Lower leg skin (tissue), 4 donors: ENCODE measurements around the gene TK2. TPM values are rescaled to one million over a fixed set of nuclear protein-coding genes. Genes with fewer than 3 reads are reported as not detected.
"Not testable (repeated sequence)": the region's sequence is repeated elsewhere in the genome, so short reads cannot be mapped to it uniquely, and the experiment has no call there.

Experiments used
- DNase-seq, 2 donors: peaks; one replicate each; pipeline ENCODE4 v3.0.0-alpha.2; 2019; ENCODE audit warnings: low spot score in 2 of 2
- H3K4me3 ChIP-seq: fragments of 200-600 bp; sonication (generic); 2 replicates; pipeline ENCODE4 v1.5.1; 2017; ENCODE audit warnings: mild to moderate bottlenecking, low read depth; ENCODE audit not compliant: poor library complexity, severe bottlenecking
- CTCF ChIP-seq, 3 donors: fragments of 450-650 bp; IDR thresholded peaks; one replicate each; pipeline ENCODE4 v1.5.1; 2016; ENCODE audit warnings: antibody characterized with exemption in 3 of 3, mild to moderate bottlenecking in 3 of 3, moderate library complexity in 2 of 3
- POLR2A ChIP-seq, 2 donors: fragments of 450-650 bp; IDR thresholded peaks; one replicate each; pipeline ENCODE4 v1.6.1; 2016 to 2017; ENCODE audit warnings: antibody characterized with exemption in 2 of 2, mild to moderate bottlenecking in 1 of 2, moderate library complexity in 1 of 2
- WGBS, 2 donors: methylation state at CpG; one replicate each; pipeline ENCODE4 v1.1.5; 2018; 5-methylcytosine and 5-hydroxymethylcytosine counted together
- intact Hi-C: fragments of 100-400 bp; cut with DNase I; formaldehyde crosslinking; loops from one replicate; pipeline ENCODE4 v1.15.0; 2023; ENCODE audit warnings: low total_unique reads
- total RNA-seq, 4 donors: library from RNA; depleted of rRNA; stranded (reverse); fragments of >200 nt; gene quantifications; one replicate each; pipeline ENCODE4 v1.1.0, GENCODE V29; 2016

Gene TK2
- total RNA-seq, 4 donors from 2014 or later: 15.3 to 28.3 (median 22.6) TPM

GRCh38 chr16:66516808-66517585 lies 32.9 kb downstream of the TK2 start:
- WGBS, 2 donors: 21 to 24% methylated on average over 14 to 15 of the region's 15 CpGs
- TF ChIP-seq POLR2A (IDR thresholded peaks at IDR 0.05): no peak
- TF ChIP-seq CTCF (IDR thresholded peaks at IDR 0.05): no peak
- DNase-seq: peak; percentile 97 to 99
- no peak overlapping the region for H3K4me3 ChIP-seq
- intact Hi-C loops: no loop called here

GRCh38 chr16:66516509-66516807 lies 33.5 kb downstream of the TK2 start:
- intact Hi-C loops: no loop called here
- no peak overlapping the region for H3K4me3 ChIP-seq
- no peak for DNase-seq
- no peak for TF ChIP-seq CTCF (IDR thresholded peaks at IDR 0.05)
- TF ChIP-seq POLR2A (IDR thresholded peaks at IDR 0.05): no peak
- 12 to 22% methylated on average over 8 of the region's 8 CpGs for WGBS, 2 donors

- TF ChIP-seq POLR2A (IDR thresholded peaks at IDR 0.05): no peak
- TF ChIP-seq CTCF (IDR thresholded peaks at IDR 0.05): no peak
- intact Hi-C loops: no loop called here
- WGBS, 2 donors: 58% methylated on average over 10 to 12 of the region's 12 CpGs
- no peak overlapping the region for H3K4me3 ChIP-seq
- DNase-seq: peak in 1 of 2 donors; percentile 86
These were observed 34.1 kb downstream of the TK2 start for GRCh38 chr16:66515596-66516508.

GRCh38 chr16:66514980-66515595 lies 34.8 kb downstream of the TK2 start:
- intact Hi-C loops, DNase-seq, H3K4me3 ChIP-seq: not testable (repeated sequence)
- 87 to 91% methylated on average over 9 to 10 of the region's 10 CpGs for WGBS, 2 donors

- H3K4me3 ChIP-seq, intact Hi-C loops: not testable (repeated sequence)
- peak in 1 of 2 donors; percentile 74 for DNase-seq
- 96 to 97% methylated on average over 11 of the region's 17 CpGs for WGBS, 2 donors
These were observed 35.5 kb downstream of the TK2 start for GRCh38 chr16:66514391-66514790.

GRCh38 chr16:66513111-66513723 lies 36.7 kb downstream of the TK2 start:
- H3K4me3 ChIP-seq: no peak overlapping the region
- TF ChIP-seq POLR2A (IDR thresholded peaks at IDR 0.05) (no peak), CTCF (IDR thresholded peaks at IDR 0.05) (no peak)
- intact Hi-C loops: no loop called here
- DNase-seq: peak in 1 of 2 donors; percentile 81
- 78% methylated on average over 7 to 8 of the region's 8 CpGs for WGBS, 2 donors
